ENCODE results near the gene SLIT3.
A peak's percentile ranks its signal among the peaks of the same experiment; 100 is the strongest.

The SLIT3 gene

DNA sequence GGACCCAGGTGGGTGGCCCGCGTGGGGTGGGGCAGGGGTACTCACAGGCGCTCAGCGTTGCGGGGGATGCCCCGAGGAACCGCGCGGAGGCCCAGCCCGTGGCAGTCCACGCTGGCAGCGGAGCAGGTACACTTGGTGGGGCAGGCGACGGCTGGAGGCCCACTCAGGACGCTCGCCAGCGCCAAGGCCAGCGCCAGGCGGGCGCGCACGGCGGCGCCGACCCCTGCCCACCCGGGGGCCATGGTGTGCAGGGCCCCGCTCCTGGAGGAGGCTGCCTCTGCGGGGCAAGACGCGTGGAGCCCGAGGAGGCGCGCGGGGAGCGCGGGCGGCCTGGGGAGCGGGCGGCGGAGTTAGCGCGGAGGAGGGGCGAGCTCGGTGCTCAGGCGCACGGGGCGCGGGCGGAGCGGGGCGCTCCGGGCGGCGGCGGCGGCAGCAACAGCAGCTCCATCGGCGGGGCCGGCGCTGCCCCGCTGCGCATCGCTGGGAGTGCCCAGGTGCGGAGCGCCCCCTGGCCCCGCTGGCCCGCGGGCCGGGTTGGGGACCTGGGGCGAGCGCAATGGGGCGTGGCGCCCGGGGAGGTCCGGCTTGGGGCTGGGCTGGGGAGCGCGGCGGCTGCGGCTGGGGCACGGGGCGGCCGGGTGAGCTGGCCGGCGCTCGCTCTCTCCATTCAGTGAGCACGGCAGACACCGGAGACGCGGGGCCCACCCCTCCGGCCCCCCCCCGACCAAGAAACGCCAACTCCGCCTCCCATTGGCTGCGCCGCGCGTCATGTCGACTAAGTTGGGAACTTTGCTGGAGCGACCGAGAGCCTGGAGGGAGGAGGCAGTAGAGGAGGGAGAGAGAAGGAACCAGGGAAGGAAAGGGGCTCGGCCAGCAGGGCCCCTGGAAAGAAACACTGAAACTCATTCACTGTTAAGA is at the start of gene SLIT3:
Gene SLIT3 (minus strand): TSS at position 672 of the 918 bp plus-strand sequence. CDS start 430 bp downstream, at position 242.
- no peak for DNase-seq

DNA sequence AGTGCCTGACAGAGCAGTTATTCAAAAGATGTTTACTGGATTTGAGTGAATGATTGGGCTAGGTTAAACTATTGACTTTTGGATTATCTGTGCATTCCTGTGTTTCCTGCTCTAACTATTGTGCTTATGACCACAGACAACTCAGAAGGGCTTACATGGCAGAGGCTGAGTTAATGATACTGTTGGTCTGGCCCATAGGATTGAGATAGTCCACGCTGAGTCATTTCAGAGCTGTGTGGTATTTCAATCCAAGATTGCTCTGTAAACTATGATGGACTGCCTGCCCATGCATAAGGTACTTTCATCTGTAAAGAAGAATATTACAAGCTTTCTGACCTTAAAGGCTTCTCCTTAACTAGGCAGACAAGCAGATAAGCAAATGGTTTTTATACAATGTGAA is 49.1 kb upstream of the SLIT3 start:
- DNase-seq = no peak

DNA sequence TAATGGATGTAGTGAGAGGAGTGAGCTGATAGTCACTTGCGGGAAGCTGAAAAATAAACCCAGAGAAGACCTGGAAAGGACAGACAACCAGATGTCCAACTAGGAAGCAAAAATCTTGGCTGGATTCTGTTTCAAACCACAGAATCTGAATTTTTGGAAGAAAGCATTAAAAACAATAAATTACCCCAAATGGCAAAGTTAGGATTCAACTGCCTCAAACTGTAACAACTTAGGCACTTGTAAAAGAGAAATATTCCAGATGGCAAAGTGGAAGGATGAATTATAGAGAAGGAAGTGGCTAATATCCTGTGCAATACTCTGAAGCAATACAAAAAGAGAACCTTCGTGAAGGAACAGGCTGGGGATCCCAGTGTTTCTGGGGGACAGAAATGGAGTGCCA is 46.8 kb upstream of the SLIT3 start:
- no peak for DNase-seq

DNA sequence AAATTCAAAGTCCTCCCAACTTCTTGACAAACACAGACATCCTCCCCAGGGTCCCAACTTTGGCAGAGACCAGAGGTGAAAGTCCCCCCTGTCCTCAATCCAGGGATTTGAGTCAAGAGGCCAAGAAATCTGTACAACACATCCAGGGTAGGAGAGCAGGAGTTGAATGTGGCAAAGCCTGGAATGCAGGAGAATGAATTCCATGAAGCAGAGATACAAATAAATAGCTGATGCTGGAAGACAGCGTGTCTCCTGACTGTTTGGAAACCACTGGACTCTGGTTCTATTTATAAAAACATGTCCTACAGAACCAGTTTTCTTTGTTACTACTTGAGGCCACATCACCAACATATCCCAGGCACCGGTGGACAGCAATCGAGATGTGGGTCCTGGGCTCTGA is 43.7 kb upstream of the SLIT3 start:
- DNase-seq = no peak

DNA sequence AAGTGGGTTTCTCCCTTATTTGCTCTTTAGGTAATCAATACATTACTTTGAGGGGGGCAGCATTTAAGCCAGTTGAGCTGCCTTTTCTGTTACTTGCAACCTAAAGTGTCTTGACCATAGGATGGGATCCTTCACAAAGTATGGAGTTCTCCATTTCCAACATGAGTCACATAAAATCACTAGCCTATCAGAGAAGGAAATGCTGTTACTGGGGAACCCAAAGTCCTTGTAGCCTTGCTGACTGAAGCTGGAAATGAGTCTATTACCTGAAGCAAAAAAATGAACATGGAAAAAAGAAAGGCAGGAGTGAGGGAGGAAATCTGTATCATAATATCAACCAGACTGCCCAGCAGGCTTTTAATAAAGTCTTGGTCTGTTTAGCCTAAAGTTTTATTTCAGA is 42.8 kb upstream of the SLIT3 start:
- no peak for DNase-seq

DNA sequence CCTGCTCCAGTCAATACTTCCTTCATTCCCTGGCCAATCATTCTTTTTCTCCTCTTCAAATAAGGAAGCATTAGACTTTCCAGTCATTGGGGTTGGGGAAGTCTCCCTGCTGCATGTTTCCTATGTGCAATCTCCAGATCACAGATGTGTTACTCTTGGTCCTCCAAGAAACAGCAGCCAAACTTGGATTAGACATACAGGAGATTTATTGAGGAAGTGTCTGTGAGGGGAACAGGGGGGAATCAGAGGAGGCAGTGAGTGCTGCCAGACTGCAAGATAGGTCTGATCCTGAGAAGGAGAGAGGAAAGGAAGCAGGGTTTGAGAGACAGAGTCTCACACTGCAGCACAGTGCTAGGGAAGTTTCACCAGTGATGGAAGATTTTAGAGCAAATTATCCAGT is 40.6 kb upstream of the SLIT3 start:
- no peak for DNase-seq

DNA sequence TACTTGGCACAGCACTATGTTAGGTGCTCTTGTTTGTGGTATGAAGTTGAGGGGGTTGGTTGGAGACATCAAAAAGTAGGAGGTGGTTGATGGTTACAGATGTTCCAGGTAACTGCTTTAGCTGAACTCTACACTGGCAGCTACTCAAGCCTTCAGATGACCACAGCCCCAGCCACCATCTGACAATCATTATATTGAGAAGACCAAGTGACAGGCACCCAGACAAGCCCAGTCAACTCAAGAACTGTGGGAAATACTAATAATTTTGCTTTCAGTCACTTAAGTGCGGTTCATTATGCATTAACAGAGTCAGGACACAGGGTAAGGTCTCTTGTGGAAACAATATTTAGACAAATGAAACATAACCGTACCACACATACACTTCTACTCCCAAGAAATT is 38.9 kb upstream of the SLIT3 start:
- no peak for DNase-seq

DNA sequence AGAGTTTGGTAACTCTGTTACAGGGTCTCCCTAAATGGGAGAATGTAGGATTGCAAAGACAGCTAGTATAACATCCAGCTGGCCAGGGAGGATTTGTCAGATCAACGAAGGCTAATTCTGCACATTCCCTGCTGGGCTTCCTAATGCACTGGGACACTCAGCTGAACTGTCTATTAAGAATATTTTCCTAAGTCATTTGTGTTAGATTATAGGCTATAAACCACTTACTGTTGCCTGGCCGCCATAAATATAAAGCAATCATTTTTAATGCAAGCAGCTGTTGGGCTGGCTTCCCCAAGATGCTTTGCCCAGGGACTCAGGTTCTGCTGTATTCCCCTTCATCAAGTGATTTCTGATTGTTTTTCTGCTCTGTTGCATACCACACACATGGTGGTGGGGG is 35.3 kb upstream of the SLIT3 start:
- no peak for DNase-seq

DNA sequence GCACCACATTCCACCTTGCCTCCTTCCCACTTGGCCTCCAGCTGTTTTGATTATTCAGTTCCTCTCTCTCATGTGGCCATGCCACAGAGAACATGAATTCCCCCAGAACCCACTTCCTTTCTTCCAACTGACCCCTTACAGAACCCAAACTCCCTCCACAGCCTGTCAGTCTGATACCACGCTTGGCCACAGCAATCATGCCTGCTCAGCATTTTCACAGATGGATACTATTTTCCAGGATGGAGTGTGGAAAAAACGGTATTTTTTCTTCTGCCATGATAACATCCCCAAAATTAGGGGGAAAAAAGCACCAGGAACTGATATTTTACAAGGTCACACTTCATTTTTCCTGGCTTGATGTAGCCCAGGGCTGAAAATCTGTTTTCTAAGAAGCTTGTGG is 34.9 kb upstream of the SLIT3 start:
- DNase-seq = no peak

DNA sequence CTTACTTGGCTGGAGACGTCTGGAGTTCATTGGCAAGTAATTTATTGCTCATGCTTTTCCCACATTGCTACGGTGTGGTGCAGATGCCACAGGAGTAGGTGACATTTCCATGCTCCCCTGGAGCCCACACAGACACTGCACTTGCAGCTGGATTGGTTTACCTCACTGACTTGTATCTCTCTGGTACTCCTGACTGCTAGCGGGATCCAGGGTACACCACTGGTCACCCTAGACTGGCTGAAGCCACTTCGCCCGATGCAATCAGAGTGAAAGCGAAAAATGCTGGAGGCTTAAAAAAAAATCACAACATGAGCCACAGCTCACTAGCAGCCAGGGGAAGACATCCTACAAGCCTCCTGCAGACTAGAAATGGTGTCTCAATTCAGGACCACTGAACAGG is 32.6 kb upstream of the SLIT3 start:
- no peak for DNase-seq

DNA sequence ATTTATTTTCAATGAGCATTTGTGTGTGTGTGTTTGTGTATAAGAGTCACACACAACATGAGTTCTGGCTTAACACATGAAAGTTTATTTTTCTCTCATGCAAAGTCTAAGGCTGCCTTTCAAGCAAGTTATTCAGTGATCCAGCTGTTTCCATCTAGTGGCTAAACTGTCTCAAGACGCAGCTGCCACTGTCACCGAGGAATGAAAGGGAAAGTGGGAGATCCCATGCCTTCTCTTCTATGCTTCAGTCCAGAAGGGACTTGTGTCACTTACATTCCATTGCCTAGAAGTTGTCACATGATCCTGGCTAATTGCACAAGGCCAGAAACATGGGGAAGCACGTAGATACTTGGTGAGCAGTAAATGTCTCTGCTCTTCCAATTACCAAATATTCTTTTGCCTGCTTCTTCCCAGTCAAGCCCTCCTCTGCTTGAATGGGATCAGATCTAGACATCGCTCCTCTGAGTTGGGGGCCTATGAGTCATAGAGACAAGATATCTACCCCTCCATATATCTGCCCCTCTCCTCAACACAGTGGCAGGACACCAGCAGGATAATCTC is 30.4 kb upstream of the SLIT3 start:
- DNase-seq = no peak

DNA sequence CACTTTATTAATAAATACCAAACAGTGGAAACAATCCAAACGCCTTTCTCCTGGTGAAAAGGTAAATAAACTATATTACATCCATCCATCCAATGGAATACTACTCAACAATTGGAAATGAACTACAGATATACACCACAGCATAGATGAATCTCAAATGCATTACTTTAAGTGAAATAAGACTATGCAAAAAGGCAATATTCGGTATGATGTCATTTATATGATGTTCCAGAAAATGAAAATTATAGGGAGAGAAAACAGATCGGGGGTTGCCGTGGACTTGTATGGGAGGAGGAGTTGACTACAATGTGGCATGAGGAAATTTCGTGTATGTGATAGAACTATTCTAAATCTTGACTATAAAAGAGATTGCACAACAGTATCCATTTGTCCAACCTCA is 27.5 kb upstream of the SLIT3 start:
- no peak for DNase-seq

DNA sequence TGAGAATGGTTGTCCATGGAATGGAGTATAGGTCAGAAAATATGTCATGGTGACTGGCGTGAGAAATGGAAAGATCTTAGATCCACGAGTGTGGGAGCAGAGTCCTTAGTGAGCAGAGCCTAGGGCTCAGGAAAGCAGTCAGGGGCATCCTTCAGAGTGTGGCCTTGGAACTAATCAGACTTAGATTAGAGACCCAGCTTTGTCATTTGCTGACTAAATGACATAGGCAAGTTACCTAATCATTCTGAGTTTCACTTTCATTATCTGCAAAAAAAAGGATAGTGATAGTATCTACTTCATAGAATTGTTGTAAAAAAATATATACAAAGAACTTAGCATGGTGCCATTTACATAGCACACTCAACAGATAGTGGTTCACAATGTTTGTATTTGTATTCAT is 24.3 kb upstream of the SLIT3 start:
- DNase-seq = no peak

DNA sequence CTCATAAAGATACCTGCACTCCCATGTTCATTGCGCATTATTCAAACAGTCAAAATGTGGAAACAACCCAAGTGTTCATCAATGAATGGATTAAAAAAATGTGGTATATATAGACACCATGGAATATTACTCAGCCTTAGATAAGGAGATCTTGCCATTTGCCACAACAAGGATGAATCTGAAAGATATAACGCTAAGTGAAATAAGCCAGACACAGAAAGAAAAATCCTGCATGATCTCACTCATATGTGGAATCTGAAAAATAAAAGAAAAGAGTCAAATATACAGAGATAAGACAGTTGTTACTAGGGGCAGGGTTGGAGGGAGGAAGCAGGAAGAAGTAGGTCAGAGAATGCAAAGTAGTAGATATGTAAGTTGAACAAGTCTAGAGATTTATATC is 17.6 kb upstream of the SLIT3 start:
- DNase-seq = no peak

DNA sequence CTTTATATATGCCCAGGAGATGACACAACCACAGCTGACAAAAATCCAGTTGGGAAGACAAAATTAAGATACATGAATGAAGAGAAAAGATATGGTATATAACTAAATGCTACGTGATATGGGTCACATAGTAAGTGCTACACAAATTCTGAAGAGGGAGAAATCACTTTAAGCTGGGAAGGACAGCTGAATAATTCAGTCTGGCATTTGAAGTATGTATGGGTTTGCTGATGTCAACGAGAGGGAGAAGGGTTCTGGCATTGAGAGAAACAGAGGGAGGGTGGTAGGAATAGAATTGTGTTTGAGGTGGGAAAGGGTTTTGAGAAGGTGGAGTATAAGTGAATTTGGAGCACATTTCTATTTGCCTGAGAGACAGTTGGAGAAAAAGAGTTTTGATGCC is 6.7 kb upstream of the SLIT3 start:
- DNase-seq = no peak

DNA sequence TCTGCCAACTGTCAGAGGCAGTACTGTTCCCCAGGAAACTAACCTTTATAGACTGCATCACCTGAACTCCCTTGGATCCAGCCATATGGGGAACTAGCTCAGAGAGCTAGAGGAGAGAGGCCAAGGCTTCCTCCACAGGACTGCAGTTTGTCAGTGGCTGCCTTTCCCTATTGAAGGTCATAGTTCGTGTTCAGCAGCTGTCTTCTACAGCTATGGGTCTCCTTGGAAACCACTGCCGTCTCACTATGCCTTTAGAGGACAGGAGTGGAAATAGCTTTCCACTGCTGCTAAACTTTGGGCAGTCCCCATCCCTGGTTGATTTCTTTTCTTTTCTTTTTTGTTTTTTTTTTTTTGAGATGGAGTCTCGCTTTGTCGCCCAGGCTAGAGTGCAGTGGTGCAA is 4.4 kb upstream of the SLIT3 start:
- no peak for DNase-seq

DNA sequence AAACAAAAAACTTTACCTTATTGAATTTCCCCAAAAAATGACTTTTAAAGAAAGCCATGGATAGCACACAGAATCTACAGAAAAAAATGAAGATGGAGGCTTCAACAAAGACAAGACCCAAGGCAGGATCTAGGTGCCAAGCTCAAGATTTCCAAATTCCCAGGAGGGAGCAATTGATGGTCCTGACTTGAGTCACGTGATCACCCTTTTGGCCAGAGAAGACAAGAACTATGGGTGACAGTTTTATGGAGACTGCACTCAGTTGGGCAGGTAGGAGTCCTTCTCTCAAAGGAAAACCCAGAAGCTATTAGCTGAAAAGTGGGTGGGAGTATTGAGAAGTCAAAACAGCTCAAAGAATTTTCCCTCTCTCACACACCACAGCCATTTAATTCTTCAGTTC is 3.2 kb upstream of the SLIT3 start:
- DNase-seq = no peak

DNA sequence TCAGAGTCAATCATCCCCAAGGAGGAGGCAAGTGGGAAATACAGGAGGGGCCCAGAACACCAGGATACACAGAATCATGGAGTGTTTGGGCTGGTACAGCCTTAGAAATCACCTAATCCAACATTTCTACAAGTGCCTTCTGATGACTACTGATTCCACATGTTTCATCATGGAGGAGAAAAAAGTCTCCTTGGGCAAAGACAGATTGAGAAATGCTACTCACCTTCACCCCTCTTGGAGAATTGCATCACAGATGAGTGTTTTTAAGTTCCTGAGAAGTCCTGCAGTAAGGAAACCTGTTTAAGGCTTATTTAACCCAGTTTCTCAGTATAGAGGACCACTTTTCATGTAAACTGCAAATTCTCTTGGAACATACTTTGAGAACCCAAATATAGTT is 2.2 kb upstream of the SLIT3 start:
- no peak for DNase-seq

DNA sequence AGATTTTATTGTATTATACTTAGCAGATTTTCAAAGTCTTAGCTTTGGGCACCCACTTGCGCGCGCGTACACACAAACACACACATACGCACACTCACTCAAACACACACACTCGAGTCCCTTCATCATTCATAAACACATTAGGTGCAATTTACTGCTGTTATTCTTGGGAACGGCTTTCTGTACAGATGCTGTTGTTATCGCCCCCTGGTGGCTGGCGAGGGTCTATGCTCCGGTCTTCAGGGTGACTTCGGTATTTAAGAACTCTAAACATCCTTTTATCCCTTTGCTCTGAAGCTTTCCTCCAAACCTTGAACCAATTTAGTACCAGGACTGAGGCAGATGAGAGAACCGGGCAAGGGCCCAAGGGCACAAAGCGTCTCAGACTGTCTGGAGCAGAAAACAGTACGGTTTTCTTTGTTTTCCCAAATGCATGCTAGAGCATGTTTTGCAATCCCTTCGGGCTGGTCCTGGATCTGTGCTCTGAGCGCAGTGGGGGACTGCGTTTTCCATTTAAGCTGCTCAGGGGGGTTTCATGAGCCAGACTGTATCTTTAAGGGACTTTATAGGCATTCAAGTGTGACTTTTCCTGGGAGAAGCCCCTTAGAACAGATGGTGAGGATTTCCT is 1.7 kb upstream of the SLIT3 start:
- DNase-seq = peak; percentile 1

DNA sequence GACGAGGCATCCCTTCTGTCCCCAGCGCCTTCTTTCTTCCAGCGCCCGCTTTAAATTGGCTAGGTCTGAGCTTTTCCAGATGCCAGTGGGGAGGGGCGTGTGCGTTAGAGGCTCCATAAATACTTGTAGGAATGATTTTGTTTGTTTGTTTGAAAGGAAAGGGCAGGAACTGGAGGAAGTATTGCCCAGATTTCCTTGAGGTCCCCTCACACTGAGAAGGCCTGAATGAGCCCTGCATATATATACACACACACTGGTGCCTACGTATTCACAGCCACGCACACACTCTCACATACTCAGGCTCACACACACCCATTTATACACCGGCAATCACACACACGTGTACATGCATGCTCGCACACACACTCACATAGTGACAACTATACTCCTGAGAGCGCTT is 1.0 kb upstream of the SLIT3 start:
- DNase-seq = no peak

DNA sequence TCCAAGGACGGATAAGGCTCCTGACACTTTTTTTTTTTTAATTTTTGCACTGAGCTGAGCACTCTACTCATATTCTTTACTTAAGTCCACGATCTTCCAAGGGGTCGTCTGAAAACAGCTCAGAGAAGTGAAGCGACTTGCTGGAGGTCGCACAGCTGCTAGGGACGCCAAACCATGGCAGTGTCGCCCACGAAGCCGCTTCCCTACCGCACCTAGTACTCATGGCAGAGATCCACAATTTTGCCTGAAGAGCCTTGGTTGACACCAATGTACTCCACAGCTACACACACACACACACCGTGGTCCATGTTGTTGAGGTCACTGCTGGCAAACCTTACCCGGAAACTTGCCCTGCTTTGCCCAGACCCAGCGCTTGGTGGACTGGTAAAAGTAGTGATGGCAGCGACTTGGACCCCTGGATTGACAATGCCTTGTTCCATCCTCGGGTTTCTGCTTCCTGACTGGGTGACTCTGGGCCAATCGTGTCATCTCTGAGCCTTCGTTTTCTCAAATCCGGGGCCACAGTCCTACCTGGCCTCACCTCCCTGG is 521 bp upstream of the SLIT3 start:
- no peak for DNase-seq

DNA sequence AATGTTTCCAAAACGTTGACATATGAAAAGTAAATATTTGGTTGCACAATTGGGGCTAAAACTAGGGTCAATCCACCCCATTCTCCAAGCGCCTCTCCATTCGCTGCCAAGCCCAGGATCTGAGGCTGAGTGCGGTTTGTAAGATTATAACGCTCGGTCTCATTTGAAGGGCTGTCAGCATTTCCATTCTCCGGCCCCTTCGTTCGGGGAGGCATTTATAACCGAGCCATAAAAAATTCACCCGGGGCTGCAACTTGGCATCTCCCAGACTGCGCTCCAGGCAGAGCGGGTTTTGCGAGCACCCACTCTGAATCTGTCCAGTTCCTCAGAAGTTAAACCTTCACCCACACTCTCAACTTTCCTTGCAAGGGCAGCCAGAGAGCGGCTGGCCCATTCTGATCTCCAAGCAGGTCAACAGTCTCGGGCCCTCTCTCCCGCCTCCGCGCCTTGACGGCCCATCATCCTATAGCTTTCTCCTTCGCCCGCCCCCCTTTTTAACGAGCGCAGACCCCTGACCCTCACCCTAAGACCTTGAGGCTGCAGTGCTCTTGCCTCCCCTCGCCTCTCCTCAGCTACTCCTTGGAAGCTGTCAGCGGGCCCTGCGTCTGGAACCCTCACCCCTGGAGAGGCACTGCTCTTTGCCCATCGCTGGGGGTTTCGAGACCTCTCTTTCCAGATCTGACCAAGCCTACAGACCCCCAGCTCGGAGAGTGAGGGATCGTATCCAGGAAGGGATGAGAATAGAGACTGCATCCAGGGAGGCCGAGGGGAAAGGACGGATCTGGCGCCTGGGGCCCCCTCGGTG is 1.1 kb downstream of the SLIT3 start:
- DNase-seq = no peak

DNA sequence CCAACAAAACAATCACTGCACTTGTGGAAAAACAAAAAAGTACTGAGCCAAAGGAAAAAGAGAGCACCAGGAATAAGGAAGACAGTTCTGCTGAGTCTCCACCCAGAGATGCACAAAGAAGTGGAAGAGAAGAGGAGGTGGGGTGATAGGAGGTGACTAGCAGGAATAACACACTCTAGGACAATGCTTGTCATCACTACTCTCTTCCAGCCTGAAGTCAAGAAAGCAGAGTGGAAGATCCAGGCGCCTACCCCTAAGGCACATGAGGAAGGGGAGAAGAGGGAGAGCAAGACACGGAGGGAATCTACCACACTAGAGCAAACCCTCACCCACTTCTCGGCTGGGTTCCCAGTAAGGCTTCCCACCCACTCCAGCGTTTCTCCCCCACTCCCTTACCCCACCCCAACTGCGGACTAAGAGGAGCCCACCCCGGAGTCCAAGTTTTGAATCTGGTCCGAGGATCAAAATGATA is 1.7 kb downstream of the SLIT3 start:
- no peak for DNase-seq

All from GF-D8 (cell line).